Esophagus squamous epithelium (tissue), 5 donors: Measurements from ENCODE around the gene FUCA2. TPM values are rescaled to one million over a fixed set of nuclear protein-coding genes. Genes with fewer than 3 reads are reported as not detected.

ENCODE experiments used
- DNase-seq: peaks from one replicate; lab custom pipeline; 2025; lab: John Stamatoyannopoulos, UW
- H3K27ac ChIP-seq, 4 donors: fragments of 200-600 bp; sonication (generic); one replicate each; pipeline ENCODE4 v1.5.1; 2016 to 2019; ENCODE audit warnings: mild to moderate bottlenecking in 1 of 4
- H3K27me3 ChIP-seq, 4 donors: fragments of 200-600 bp; sonication (generic); 1 replicate in 3 of 4; 2 replicates in 1 of 4; pipeline versions ENCODE4 v1.5.1 to v1.6.0; 2017 to 2021; ENCODE audit warnings: antibody characterized with exemption in 1 of 4
- H3K36me3 ChIP-seq, 3 donors: fragments of 200-600 bp; sonication (generic); one replicate each; pipeline ENCODE4 v1.5.1; 2016 to 2019
- H3K4me1 ChIP-seq, 3 donors: fragments of 200-600 bp; sonication (generic); one replicate each; pipeline ENCODE4 v1.5.1; 2017 to 2019
- H3K4me3 ChIP-seq, 4 donors: fragments of 200-600 bp; sonication (generic); 1 replicate in 3 of 4; 2 replicates in 1 of 4; pipeline ENCODE4 v1.5.1; 2016 to 2019; ENCODE audit warnings: mild to moderate bottlenecking in 2 of 4, moderate library complexity in 1 of 4
- H3K9me3 ChIP-seq, 3 donors: fragments of 200-600 bp; sonication (generic); one replicate each; pipeline ENCODE4 v1.5.1; 2016 to 2019
- CTCF ChIP-seq, 6 experiments: fragments of 450-650 bp in 4 of 6; fragments of 200-600 bp in 2 of 6; sonication (generic) in 2 of 6; IDR thresholded peaks; one replicate each; pipeline ENCODE4 v1.5.1; 2016 to 2019; ENCODE audit warnings: antibody characterized with exemption in 6 of 6, mild to moderate bottlenecking in 4 of 6, moderate library complexity in 4 of 6
- POLR2A ChIP-seq, 4 donors: fragments of 450-650 bp; IDR thresholded peaks; one replicate each; pipeline ENCODE4 v1.6.1; 2017; ENCODE audit warnings: antibody characterized with exemption in 4 of 4, mild to moderate bottlenecking in 4 of 4, moderate library complexity in 3 of 4
- WGBS, 2 donors: methylation state at CpG; one replicate each; pipeline ENCODE4 v1.1.5; 2018; 5-methylcytosine and 5-hydroxymethylcytosine counted together
- intact Hi-C: fragments of 100-400 bp; cut with DNase I; formaldehyde crosslinking; loops from one replicate; pipeline ENCODE4 v1.15.0; 2022
- total RNA-seq, 4 donors: library from RNA; depleted of rRNA; stranded (reverse); fragments of >200 nt; gene quantifications; one replicate each; pipeline ENCODE4 v1.1.0, GENCODE V29; 2016
- donor health status: DM: yes; HTN: yes; CAD: no.

The FUCA2 gene
- total RNA-seq, 4 donors from 2014 or later, result 10.5 to 21.6 (median 18.4) TPM

- DNase-seq, result no peak
- H3K4me3 ChIP-seq, result no peak overlapping the region
- TF ChIP-seq CTCF (IDR thresholded peaks at IDR 0.05) (no peak), POLR2A (IDR thresholded peaks at IDR 0.05) (no peak)
- intact Hi-C loops, result no loop called here
- H3K27ac ChIP-seq, result no peak overlapping the region
- no peaks in the 10 kb centered on the region for H3K9me3 ChIP-seq
- no peaks in the 10 kb centered on the region for H3K27me3 ChIP-seq
- peaks cover 4 to 34% (median 17%) of the 10 kb centered on the region in 3 donors for H3K4me1 ChIP-seq
- 92 to 93% methylated on average over 3 of the region's 3 CpGs for WGBS, 2 donors
- H3K36me3 ChIP-seq, result no peaks in the 10 kb centered on the region
These were observed 35.1 kb upstream of the FUCA2 start for GRCh38 chr6:143546599-143546998.

GRCh38 chr6:143545976-143546547, 34.5 kb upstream of the FUCA2 start:
- 29 to 37% methylated on average over 3 of the region's 3 CpGs for WGBS, 2 donors

GRCh38 chr6:143545165-143545564, 33.6 kb upstream of the FUCA2 start:
- peaks cover 4 to 33% (median 17%) of the 10 kb centered on the region in 3 donors for H3K4me1 ChIP-seq
- no peaks in the 10 kb centered on the region for H3K9me3 ChIP-seq
- no peaks in the 10 kb centered on the region for H3K27me3 ChIP-seq
- TF ChIP-seq POLR2A (IDR thresholded peaks at IDR 0.05), result no peak
- no peak for TF ChIP-seq CTCF (IDR thresholded peaks at IDR 0.05)
- no peak for DNase-seq
- intact Hi-C loops, result no loop called here
- 14 to 17% methylated on average over 2 of the region's 2 CpGs for WGBS, 2 donors
- H3K27ac ChIP-seq, result peak overlapping the region in 3 of 4 donors; percentile 13 to 38 (median 27)
- no peaks in the 10 kb centered on the region for H3K36me3 ChIP-seq
- H3K4me3 ChIP-seq, result no peak overlapping the region

More at GRCh38 chr6:143545976-143546547, 34.5 kb upstream of the FUCA2 start:
- DNase-seq, result no peak
- no peak overlapping the region for H3K4me3 ChIP-seq
- no peaks in the 10 kb centered on the region for H3K36me3 ChIP-seq
- intact Hi-C loops, result no loop called here
- TF ChIP-seq CTCF (IDR thresholded peaks at IDR 0.05), result no peak
- TF ChIP-seq POLR2A (IDR thresholded peaks at IDR 0.05), result no peak
- peaks cover 4 to 34% (median 17%) of the 10 kb centered on the region in 3 donors for H3K4me1 ChIP-seq
- no peaks in the 10 kb centered on the region for H3K27me3 ChIP-seq
- peak overlapping the region in 2 of 4 donors; percentile 27 to 38 for H3K27ac ChIP-seq
- H3K9me3 ChIP-seq, result no peaks in the 10 kb centered on the region

- no peaks in the 10 kb centered on the region for H3K9me3 ChIP-seq
- no peaks in the 10 kb centered on the region for H3K27me3 ChIP-seq
- peaks cover 1 to 23% (median 13%) of the 10 kb centered on the region in 3 donors for H3K4me1 ChIP-seq
- intact Hi-C loops, result no loop called here
- no peak for DNase-seq
- no peak overlapping the region for H3K27ac ChIP-seq
- H3K4me3 ChIP-seq, result no peak overlapping the region
- 89 to 94% methylated on average over 4 of the region's 4 CpGs for WGBS, 2 donors
- TF ChIP-seq POLR2A (IDR thresholded peaks at IDR 0.05), result no peak
- TF ChIP-seq CTCF (IDR thresholded peaks at IDR 0.05), result no peak
- no peaks in the 10 kb centered on the region for H3K36me3 ChIP-seq
These were observed 32.6 kb upstream of the FUCA2 start for GRCh38 chr6:143544011-143544696.

- no peaks in the 10 kb centered on the region for H3K36me3 ChIP-seq
- H3K4me3 ChIP-seq, result no peak overlapping the region
- H3K27ac ChIP-seq, result no peak overlapping the region
- 53 to 78% methylated on average over 1 of the region's 1 CpG for WGBS, 2 donors
- TF ChIP-seq POLR2A (IDR thresholded peaks at IDR 0.05) (no peak), CTCF (IDR thresholded peaks at IDR 0.05) (no peak)
- DNase-seq, result no peak
- peaks cover 0 to 16% (median 10%) of the 10 kb centered on the region in 3 donors for H3K4me1 ChIP-seq
- no peaks in the 10 kb centered on the region for H3K27me3 ChIP-seq
- no peaks in the 10 kb centered on the region for H3K9me3 ChIP-seq
- intact Hi-C loops, result no loop called here
These were observed 31.9 kb upstream of the FUCA2 start for GRCh38 chr6:143543435-143543834.
